HepG2 (cell line): ENCODE measurements around the gene ZBTB17. TPM values are rescaled to one million over a fixed set of nuclear protein-coding genes. Genes with fewer than 3 reads are reported as not detected.

Experiments
- DNMT3B ChIP-seq: conservative IDR thresholded peaks from 2 replicates; pipeline ENCODE4 v1.6.1; 2016; ENCODE audit warnings: missing biosample characterization, control low read depth
- GATAD1 ChIP-seq: IDR thresholded peaks from 2 replicates; pipeline ENCODE4 v1.6.1; 2016; ENCODE audit warnings: missing genetic modification reagents, missing compliant biosample characterization
- GPBP1L1 ChIP-seq: sonication (generic); formaldehyde crosslinking; IDR thresholded peaks from 2 replicates; pipeline ENCODE4 v1.5.0; 2020; ENCODE audit warnings: mild to moderate bottlenecking, missing genetic modification reagents
- MZF1 ChIP-seq: sonication (generic); formaldehyde crosslinking; IDR thresholded peaks from 2 replicates; pipeline ENCODE4 v1.8.1; 2023; ENCODE audit warnings: mild to moderate bottlenecking, missing genetic modification reagents, borderline replicate concordance
- NFE2L2 ChIP-seq: fragments of 150-350 bp; IDR thresholded peaks from 2 replicates; pipeline ENCODE4 v1.6.1; 2014; ENCODE audit warnings: low read length
- ZBTB40 ChIP-seq, 2 experiments: fragments of 450-650 bp in 1 of 2; sonication (generic) in 1 of 2; formaldehyde crosslinking in 1 of 2; IDR thresholded peaks; 2 replicates each; pipeline versions ENCODE4 v1.6.1 to v1.8.0; 2016 to 2022; ENCODE audit warnings: antibody characterized with exemption in 1 of 2, mild to moderate bottlenecking in 1 of 2, missing genetic modification reagents in 1 of 2
- ZC3H13 ChIP-seq: sonication (generic); formaldehyde crosslinking; IDR thresholded peaks from 2 replicates; pipeline ENCODE4 v1.8.1; 2023; ENCODE audit warnings: mild to moderate bottlenecking, missing genetic modification reagents, moderate library complexity
- ZNF644 ChIP-seq: IDR thresholded peaks from 2 replicates; pipeline ENCODE4 v1.6.1; 2016; ENCODE audit warnings: low read depth
- polyA plus RNA-seq, 8 experiments: library from polyadenylated mRNA; depleted of rRNA in 3 of 8; stranded (reverse) in 7 of 8; unstranded in 1 of 8; fragments of >200 nt; fragmentation: Illumina TruSeq in 4 of 8; extraction: Trizol in 4 of 8; gene quantifications; 2 replicates each; pipeline versions ENCODE4 v1.2.1 to v1.2.3, GENCODE V29; 2011 to 2016; ENCODE audit warnings: low read depth in 4 of 8, missing spikeins in 1 of 8, mixed read lengths in 1 of 8; ENCODE audit not compliant: insufficient read depth in 1 of 8
- total RNA-seq, 5 experiments: library from RNA; depleted of rRNA; stranded (reverse); fragments of >200 nt; fragmentation: Illumina TruSeq; extraction: Trizol; gene quantifications; 2 replicates each; pipeline ENCODE4 v1.2.3, GENCODE V29; 2016; ENCODE audit warnings: low read depth in 1 of 5
- TF ChIP-seq, protein P1 (sequence below): sonication (generic); formaldehyde crosslinking; IDR thresholded peaks from 2 replicates; pipeline ENCODE4 v1.5.1; 2020; ENCODE audit warnings: missing genetic modification reagents, mild to moderate bottlenecking, borderline replicate concordance
- TF ChIP-seq, protein P2 (sequence below): sonication (generic); formaldehyde crosslinking; conservative IDR thresholded peaks from 2 replicates; pipeline ENCODE4 v1.4.0; 2020; ENCODE audit warnings: missing genetic modification reagents
- TF ChIP-seq, protein P3 (sequence below): sonication (generic); formaldehyde crosslinking; IDR thresholded peaks from 2 replicates; pipeline ENCODE4 v1.4.0; 2020; ENCODE audit warnings: missing genetic modification reagents

Gene ZBTB17
- total and polyA plus RNA-seq, 2 of the 13 experiments (the other 11 are each of a cell fraction or from before 2014, with no cell fraction given), result 16.7 to 17.0 TPM

DNA sequence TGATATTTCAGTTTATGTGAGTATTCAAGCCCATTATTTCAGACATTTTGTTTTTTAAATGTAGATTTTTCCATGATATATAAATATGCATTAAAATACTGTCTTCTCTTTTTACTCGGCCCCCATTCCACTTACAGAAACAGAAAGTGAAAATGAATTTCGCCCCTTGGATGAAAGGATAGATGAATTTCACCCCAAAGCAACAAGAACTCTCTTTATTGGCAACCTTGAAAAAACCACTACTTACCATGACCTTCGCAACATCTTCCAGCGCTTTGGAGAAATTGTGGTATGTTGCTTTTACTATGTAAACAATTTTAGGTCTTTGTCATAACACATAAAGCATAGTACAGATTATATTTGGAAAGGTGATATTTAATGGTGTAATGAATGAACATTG, 59.9 kb downstream of the ZBTB17 start (continued):
- TF ChIP-seq ZBTB40 (IDR thresholded peaks at IDR 0.05) (no peak), ZBTB40 (CRISPR knock-in tag; IDR thresholded peaks at IDR 0.05) (no peak), NFE2L2 (no peak), GPBP1L1 (no peak), MZF1 (no peak), ZC3H13 (CRISPR knock-in tag) (no peak), DNMT3B (CRISPR knock-in tag) (no peak), ZNF644 (CRISPR knock-in tag) (no peak), GATAD1 (CRISPR knock-in tag) (no peak)
- TF ChIP-seq, protein P1, sequence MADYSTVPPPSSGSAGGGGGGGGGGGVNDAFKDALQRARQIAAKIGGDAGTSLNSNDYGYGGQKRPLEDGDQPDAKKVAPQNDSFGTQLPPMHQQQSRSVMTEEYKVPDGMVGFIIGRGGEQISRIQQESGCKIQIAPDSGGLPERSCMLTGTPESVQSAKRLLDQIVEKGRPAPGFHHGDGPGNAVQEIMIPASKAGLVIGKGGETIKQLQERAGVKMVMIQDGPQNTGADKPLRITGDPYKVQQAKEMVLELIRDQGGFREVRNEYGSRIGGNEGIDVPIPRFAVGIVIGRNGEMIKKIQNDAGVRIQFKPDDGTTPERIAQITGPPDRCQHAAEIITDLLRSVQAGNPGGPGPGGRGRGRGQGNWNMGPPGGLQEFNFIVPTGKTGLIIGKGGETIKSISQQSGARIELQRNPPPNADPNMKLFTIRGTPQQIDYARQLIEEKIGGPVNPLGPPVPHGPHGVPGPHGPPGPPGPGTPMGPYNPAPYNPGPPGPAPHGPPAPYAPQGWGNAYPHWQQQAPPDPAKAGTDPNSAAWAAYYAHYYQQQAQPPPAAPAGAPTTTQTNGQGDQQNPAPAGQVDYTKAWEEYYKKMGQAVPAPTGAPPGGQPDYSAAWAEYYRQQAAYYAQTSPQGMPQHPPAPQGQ (CRISPR knock-in tag), result no peak
- TF ChIP-seq, protein P2, sequence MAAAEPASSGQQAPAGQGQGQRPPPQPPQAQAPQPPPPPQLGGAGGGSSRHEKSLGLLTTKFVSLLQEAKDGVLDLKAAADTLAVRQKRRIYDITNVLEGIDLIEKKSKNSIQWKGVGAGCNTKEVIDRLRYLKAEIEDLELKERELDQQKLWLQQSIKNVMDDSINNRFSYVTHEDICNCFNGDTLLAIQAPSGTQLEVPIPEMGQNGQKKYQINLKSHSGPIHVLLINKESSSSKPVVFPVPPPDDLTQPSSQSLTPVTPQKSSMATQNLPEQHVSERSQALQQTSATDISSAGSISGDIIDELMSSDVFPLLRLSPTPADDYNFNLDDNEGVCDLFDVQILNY (CRISPR knock-in tag), result no peak
- TF ChIP-seq, protein P3, sequence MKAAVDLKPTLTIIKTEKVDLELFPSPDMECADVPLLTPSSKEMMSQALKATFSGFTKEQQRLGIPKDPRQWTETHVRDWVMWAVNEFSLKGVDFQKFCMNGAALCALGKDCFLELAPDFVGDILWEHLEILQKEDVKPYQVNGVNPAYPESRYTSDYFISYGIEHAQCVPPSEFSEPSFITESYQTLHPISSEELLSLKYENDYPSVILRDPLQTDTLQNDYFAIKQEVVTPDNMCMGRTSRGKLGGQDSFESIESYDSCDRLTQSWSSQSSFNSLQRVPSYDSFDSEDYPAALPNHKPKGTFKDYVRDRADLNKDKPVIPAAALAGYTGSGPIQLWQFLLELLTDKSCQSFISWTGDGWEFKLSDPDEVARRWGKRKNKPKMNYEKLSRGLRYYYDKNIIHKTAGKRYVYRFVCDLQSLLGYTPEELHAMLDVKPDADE, result no peak
- TF ChIP-seq, all 625 proteins: peak for 0
